AG10803 (cell line): ENCODE results near the gene ATIC.
A peak's percentile ranks its signal among the peaks of the same experiment; 100 is the strongest.
"Not testable (repeated sequence)": the region's sequence is repeated elsewhere in the genome, so short reads cannot be mapped to it uniquely, and the experiment has no call there.

Source experiments
- DNase-seq: peaks from one replicate; pipeline ENCODE4 v3.0.0; 2010; ENCODE audit warnings: low read depth
- H3K4me3 ChIP-seq: 2 replicates; pipeline ENCODE4 v1.5.1; 2011; ENCODE audit warnings: mild to moderate bottlenecking, low read length, control low read depth
- TF ChIP-seq, protein P1 (sequence below): conservative IDR thresholded peaks from 2 replicates; pipeline ENCODE4 v1.5.1; 2011; ENCODE audit warnings: mild to moderate bottlenecking, low read length, control low read depth, inconsistent platforms

ATIC gene

GRCh38 chr2:215355801-215356200 is 43.9 kb downstream of the ATIC start:
- TF ChIP-seq, protein P1, sequence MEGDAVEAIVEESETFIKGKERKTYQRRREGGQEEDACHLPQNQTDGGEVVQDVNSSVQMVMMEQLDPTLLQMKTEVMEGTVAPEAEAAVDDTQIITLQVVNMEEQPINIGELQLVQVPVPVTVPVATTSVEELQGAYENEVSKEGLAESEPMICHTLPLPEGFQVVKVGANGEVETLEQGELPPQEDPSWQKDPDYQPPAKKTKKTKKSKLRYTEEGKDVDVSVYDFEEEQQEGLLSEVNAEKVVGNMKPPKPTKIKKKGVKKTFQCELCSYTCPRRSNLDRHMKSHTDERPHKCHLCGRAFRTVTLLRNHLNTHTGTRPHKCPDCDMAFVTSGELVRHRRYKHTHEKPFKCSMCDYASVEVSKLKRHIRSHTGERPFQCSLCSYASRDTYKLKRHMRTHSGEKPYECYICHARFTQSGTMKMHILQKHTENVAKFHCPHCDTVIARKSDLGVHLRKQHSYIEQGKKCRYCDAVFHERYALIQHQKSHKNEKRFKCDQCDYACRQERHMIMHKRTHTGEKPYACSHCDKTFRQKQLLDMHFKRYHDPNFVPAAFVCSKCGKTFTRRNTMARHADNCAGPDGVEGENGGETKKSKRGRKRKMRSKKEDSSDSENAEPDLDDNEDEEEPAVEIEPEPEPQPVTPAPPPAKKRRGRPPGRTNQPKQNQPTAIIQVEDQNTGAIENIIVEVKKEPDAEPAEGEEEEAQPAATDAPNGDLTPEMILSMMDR = no peak
- peak; percentile 71 for DNase-seq
- H3K4me3 ChIP-seq = no peak overlapping the region

DNA sequence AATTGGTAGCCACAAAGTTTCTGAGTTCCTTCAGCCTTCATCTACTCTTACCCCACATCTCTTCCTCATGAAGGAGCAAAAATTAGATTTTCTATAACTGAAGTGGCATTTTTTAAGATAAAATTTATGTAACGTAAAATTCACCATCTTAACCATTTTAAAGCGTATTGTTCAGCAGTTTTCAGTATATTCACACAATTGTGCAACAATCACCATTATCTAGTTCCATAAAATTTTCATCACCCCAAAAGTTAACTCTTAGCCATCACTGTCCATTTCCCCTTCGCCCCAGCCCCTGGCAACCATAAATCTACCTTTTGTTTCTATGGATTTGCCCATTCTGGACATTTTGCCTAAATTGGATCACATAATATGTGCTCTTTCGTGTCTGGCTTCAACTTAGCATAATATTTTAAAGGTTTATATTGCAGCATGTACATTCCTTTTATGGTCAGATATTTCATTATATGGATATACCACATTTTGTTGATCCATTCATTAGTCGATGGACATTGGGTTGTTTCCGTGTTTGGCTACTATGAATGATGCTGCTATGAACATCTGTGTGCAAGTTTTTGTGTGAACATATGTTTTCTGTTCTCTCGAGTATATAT is 44.6 kb downstream of the ATIC start:
- TF ChIP-seq, protein P1 = no peak
- no peak for DNase-seq
- H3K4me3 ChIP-seq = no peak overlapping the region

DNA sequence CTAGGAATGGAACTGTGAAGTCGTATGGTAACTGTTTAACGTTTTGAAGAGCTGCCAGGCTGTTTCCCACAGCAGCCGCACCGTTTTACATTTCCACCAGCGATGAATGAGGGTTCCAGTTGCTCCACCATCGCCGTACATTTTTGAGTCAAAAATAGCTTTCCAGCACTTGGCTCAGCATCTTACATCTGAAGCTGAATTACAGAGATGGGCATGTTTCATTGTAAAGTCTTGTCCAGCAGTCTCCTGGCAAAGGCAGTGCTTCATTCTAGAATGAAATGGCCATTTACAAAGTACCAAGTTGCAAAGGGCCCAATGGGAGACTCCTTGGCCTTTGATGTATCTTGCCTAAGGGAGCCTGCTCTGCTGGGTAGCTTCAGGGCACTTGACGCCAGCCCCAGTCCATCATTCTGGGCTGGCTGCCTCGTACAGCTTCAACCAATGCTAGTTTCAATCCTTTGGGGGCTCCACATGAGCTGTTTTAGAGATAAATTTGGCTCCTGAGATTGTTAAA is 45.1 kb downstream of the ATIC start:
- DNase-seq = peak; percentile 78
- H3K4me3 ChIP-seq = no peak overlapping the region
- TF ChIP-seq, protein P1 = no peak

GRCh38 chr2:215357660-215358059 is 45.8 kb downstream of the ATIC start:
- TF ChIP-seq, protein P1 = no peak
- peak; percentile 57 for DNase-seq
- no peak overlapping the region for H3K4me3 ChIP-seq

GRCh38 chr2:215358312-215358845 is 46.5 kb downstream of the ATIC start:
- no peak overlapping the region for H3K4me3 ChIP-seq
- DNase-seq = peak; percentile 56
- TF ChIP-seq, protein P1 = no peak

DNA sequence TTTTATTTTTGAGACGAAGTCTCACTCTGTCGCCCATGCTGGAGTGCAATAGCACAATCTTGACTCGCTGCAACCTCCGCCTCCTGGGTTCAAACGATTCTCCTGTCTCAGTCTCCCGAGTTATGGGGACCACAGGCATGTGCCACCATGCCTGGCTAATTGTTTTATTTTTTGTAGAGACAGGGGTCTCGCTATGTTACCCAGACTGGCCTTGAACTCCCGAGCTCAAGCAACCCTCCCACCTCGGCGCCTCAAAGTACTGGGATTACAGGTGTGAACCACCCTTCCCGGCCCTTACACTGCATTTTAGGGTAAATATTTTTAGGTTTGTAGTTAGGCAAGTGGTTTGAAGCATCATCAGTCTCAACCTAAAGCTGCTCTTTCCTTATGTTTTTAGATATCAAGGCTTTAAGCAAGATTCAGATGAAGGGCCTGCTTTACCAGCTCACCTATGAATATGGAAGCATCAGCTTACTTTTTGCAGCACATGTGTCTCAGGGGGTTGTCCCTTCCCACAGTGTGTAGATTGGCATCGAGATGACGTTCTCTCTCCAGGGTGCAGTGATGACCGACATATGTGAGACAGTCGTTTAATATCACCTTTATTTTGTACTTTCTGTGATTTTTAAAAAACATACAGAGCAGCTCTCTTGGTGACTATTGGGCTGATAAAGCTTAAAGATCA is 47.2 kb downstream of the ATIC start:
- TF ChIP-seq, protein P1 = no peak
- DNase-seq = peak; percentile 59
- no peak overlapping the region for H3K4me3 ChIP-seq

DNA sequence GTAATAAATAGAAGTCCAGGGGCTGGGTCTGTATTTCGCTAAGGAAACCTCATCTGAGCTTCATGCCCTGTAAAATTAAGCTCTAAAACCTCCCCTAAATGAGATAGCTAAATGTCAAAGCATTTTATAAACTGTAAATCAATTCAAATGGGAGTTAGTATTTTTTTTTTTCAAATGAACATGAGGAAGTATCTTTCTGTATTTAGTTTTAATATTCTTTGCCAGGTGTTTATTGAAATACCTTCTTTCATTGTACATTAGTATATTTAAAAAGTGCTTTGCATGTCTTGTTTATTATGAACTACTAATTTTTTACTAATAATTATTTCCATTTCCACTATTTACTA is 47.7 kb downstream of the ATIC start:
- TF ChIP-seq, protein P1 = no peak
- no peak overlapping the region for H3K4me3 ChIP-seq
- peak; percentile 9 for DNase-seq

GRCh38 chr2:215360059-215360458 is 48.2 kb downstream of the ATIC start:
- H3K4me3 ChIP-seq = not testable (repeated sequence)
- peak; percentile 18 for DNase-seq
